ENCODE data around the gene FAF1. TPM values are rescaled to one million over a fixed set of nuclear protein-coding genes. Genes with fewer than 3 reads are reported as not detected.

FAF1 gene
- polyA plus RNA-seq, 1 of the 3 experiments (the other 2 are of a cell fraction): 8.7 TPM

DNA sequence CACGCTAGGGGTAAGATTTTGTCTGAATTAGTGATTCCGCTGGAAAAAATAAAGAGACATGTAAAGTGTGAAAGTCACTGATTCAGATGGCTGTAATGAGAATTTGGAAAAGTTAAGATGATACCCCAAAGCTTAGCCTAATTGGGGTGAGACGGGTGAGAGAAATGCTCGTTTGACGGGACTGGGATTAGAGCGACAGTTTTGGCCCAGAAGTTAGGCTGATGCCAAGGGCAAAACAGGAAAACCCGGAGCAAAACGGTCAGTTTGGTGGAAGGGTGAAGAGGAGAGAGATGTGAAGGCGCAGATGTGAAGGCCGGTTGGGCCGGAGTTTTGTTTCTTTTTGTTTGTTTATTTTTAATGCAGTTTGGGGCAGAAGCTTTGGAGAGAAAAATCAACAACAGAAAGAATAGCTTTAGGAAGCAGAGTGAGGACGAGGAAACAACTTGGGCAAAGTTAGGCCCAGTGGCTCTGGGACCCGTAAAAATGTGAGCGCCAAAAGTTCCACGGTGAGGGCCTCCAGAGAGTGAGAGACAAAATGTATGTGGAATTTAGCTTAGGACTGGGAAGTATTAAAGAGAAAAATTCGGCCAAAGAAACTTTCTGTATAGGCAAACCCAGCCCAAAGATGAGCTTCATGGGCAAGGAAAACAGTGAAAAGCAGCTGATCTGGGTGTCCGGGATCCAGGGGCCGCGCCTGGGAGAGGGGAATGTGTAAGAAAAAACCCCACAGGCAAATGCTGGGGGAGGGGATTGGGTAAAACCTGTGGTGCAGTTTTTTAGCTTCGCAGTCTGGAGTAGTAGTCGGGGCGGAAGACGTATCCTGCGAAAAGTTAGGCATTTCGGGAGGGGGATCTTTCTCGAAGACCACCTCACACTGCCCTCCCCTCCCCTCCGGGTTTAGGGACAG is 538.0 kb downstream of the FAF1 start:
- no peaks in the 10 kb centered on the region for H3F3A ChIP-seq (replicated peaks; ENCODE audit: insufficient read depth)
- CTCF ChIA-PET: interaction anchor here (0.7 to 4.2 kb wide), 5 partner anchors 8 to 282 kb away, joined by 3 to 17 read pairs (median 5); no protein-coding TSS in a partner anchor
- no peak overlapping the region for H2AFZ ChIP-seq (ENCODE audit: low read depth)

DNA sequence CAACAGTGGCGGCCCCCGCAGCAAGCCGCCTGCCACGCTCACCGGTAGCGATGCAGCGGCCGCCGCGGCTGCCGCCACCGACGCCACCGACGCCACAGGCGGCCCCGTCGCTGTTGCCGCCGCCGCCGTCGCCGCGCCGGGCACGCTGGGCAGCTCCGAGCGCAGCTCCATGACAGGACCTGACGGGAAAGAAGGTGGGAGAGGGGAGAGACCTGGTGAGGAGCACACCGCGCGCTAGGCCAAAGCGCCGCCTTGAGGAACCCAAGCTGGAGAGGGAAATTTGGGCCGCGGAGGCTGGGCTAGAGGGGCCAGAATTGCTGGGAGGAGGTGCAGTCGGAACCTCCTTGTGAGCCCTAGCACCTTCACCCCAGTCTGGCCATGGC is 538.7 kb downstream of the FAF1 start:
- Histone ChIP-seq H3K9me3 (no peaks in the 10 kb centered on the region), H2AFZ (ENCODE audit: low read depth) (no peak overlapping the region), H3K79me2 (ENCODE audit: insufficient read depth) (no peaks in the 10 kb centered on the region), H3K9ac (no peak overlapping the region), H3K4me2 (no peak overlapping the region), H4K20me1 (ENCODE audit: insufficient read depth) (peaks cover 21% of the 10 kb centered on the region; the same call in 1 of the 2 replicates), H3K27me3 (ENCODE audit: insufficient read depth) (peaks cover 97% of the 10 kb centered on the region), H3K4me1 (ENCODE audit: control insufficient read depth in 1 of 2, insufficient read depth in 2 of 2, low read depth in 1 of 2, low read length in 1 of 2) (peaks cover 7 to 22% of the 10 kb centered on the region in 2 experiments; a peak in 1 of 4 replicates), H3K36me3 (replicated peaks in 1 of 2; ENCODE audit: control insufficient read depth in 1 of 2, insufficient read depth in 2 of 2, low read length in 1 of 2) (no peaks in the 10 kb centered on the region), H3K9me2 (no peaks in the 10 kb centered on the region), H3K4me3 (ENCODE audit: low read depth in 2 of 2, low read length in 1 of 2) (no peak overlapping the region), H3K27ac (ENCODE audit: low read depth in 2 of 2, low read length in 1 of 2) (no peak overlapping the region), H3F3A (replicated peaks; ENCODE audit: insufficient read depth) (no peaks in the 10 kb centered on the region)
- ChIA-PET POLR2A (no interaction called here), CTCF (interaction anchor here (0.7 to 4.2 kb wide), 6 partner anchors 8 to 283 kb away, joined by 3 to 17 read pairs (median 4); no protein-coding TSS in a partner anchor)
- no peak for DNase-seq
- 11% methylated on average over 7 of the region's 38 CpGs for WGBS (ENCODE audit: low lambda C conversion rate)
- TF ChIP-seq RXRA (IDR thresholded peaks at IDR 0.05; ENCODE audit: borderline replicate concordance, low read depth) (no peak), CHD2 (IDR thresholded peaks at IDR 0.05; ENCODE audit: low read length, partially characterized antibody) (no peak), FOXJ3 (CRISPR knock-in tag; IDR thresholded peaks at IDR 0.05) (no peak), FOXM1 (IDR thresholded peaks at IDR 0.05; ENCODE audit: low read depth) (no peak), MXI1 (IDR thresholded peaks at IDR 0.05; ENCODE audit: low read depth, low read length) (no peak), GATA2 (CRISPR knock-in tag; IDR thresholded peaks at IDR 0.05) (no peak)
- TF ChIP-seq, protein P1, sequence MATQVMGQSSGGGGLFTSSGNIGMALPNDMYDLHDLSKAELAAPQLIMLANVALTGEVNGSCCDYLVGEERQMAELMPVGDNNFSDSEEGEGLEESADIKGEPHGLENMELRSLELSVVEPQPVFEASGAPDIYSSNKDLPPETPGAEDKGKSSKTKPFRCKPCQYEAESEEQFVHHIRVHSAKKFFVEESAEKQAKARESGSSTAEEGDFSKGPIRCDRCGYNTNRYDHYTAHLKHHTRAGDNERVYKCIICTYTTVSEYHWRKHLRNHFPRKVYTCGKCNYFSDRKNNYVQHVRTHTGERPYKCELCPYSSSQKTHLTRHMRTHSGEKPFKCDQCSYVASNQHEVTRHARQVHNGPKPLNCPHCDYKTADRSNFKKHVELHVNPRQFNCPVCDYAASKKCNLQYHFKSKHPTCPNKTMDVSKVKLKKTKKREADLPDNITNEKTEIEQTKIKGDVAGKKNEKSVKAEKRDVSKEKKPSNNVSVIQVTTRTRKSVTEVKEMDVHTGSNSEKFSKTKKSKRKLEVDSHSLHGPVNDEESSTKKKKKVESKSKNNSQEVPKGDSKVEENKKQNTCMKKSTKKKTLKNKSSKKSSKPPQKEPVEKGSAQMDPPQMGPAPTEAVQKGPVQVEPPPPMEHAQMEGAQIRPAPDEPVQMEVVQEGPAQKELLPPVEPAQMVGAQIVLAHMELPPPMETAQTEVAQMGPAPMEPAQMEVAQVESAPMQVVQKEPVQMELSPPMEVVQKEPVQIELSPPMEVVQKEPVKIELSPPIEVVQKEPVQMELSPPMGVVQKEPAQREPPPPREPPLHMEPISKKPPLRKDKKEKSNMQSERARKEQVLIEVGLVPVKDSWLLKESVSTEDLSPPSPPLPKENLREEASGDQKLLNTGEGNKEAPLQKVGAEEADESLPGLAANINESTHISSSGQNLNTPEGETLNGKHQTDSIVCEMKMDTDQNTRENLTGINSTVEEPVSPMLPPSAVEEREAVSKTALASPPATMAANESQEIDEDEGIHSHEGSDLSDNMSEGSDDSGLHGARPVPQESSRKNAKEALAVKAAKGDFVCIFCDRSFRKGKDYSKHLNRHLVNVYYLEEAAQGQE (IDR thresholded peaks at IDR 0.05; ENCODE audit: low read depth, low read length): no peak
- TF ChIP-seq, protein P2, sequence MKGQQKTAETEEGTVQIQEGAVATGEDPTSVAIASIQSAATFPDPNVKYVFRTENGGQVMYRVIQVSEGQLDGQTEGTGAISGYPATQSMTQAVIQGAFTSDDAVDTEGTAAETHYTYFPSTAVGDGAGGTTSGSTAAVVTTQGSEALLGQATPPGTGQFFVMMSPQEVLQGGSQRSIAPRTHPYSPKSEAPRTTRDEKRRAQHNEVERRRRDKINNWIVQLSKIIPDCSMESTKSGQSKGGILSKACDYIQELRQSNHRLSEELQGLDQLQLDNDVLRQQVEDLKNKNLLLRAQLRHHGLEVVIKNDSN (IDR thresholded peaks at IDR 0.05; ENCODE audit: borderline replicate concordance, low read depth): no peak
- TF ChIP-seq, protein P3, sequence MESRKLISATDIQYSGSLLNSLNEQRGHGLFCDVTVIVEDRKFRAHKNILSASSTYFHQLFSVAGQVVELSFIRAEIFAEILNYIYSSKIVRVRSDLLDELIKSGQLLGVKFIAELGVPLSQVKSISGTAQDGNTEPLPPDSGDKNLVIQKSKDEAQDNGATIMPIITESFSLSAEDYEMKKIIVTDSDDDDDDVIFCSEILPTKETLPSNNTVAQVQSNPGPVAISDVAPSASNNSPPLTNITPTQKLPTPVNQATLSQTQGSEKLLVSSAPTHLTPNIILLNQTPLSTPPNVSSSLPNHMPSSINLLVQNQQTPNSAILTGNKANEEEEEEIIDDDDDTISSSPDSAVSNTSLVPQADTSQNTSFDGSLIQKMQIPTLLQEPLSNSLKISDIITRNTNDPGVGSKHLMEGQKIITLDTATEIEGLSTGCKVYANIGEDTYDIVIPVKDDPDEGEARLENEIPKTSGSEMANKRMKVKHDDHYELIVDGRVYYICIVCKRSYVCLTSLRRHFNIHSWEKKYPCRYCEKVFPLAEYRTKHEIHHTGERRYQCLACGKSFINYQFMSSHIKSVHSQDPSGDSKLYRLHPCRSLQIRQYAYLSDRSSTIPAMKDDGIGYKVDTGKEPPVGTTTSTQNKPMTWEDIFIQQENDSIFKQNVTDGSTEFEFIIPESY (IDR thresholded peaks at IDR 0.05; ENCODE audit: borderline replicate concordance, low read depth): no peak

More for the DNA sequence above, 538.0 kb downstream of the FAF1 start:
- Histone ChIP-seq H4K20me1 (ENCODE audit: insufficient read depth) (peaks cover 21% of the 10 kb centered on the region; the same call in 1 of the 2 replicates), H3K9me3 (no peaks in the 10 kb centered on the region), H3K4me2 (no peak overlapping the region), H3K27me3 (ENCODE audit: insufficient read depth) (peaks cover 97% of the 10 kb centered on the region), H3K9ac (no peak overlapping the region), H3K79me2 (ENCODE audit: insufficient read depth) (no peaks in the 10 kb centered on the region), H3K4me1 (ENCODE audit: control insufficient read depth in 1 of 2, insufficient read depth in 2 of 2, low read depth in 1 of 2, low read length in 1 of 2) (peaks cover 7 to 20% of the 10 kb centered on the region in 2 experiments; a peak in 1 of 4 replicates), H3K4me3 (ENCODE audit: low read depth in 2 of 2, low read length in 1 of 2) (no peak overlapping the region), H3K9me2 (no peaks in the 10 kb centered on the region), H3K36me3 (replicated peaks in 1 of 2; ENCODE audit: control insufficient read depth in 1 of 2, insufficient read depth in 2 of 2, low read length in 1 of 2) (no peaks in the 10 kb centered on the region), H3K27ac (ENCODE audit: low read depth in 2 of 2, low read length in 1 of 2) (no peak overlapping the region)
- peak; percentile 31 for DNase-seq
- WGBS (ENCODE audit: low lambda C conversion rate): 56% methylated on average over 27 of the region's 27 CpGs
- POLR2A ChIA-PET: no interaction called here
- TF ChIP-seq CHD2 (IDR thresholded peaks at IDR 0.05; ENCODE audit: low read length, partially characterized antibody) (no peak), FOXJ3 (CRISPR knock-in tag; IDR thresholded peaks at IDR 0.05) (no peak), EZH2phosphoT487 (IDR thresholded peaks at IDR 0.05; ENCODE audit: borderline replicate concordance, low read depth) (peak; percentile 84; the same call in 1 of the 2 replicates), SMC3 (IDR thresholded peaks at IDR 0.05; ENCODE audit: low read depth, low read length) (no peak), MXI1 (IDR thresholded peaks at IDR 0.05; ENCODE audit: low read depth, low read length) (no peak), JUND (IDR thresholded peaks at IDR 0.05) (no peak)
- TF ChIP-seq, protein P1 (IDR thresholded peaks at IDR 0.05; ENCODE audit: low read depth, low read length): no peak
